Fibroblast of villous mesenchyme (primary cell): Measurements from ENCODE around the gene SMAD7. TPM values are rescaled to one million over a fixed set of nuclear protein-coding genes. Genes with fewer than 3 reads are reported as not detected.

Experiments used
- DNase-seq: peaks from one replicate; pipeline ENCODE4 v3.0.0-alpha.2; 2010; ENCODE audit warnings: low read depth
- H3K4me3 ChIP-seq: 2 replicates; pipeline ENCODE4 v1.5.1; 2011; ENCODE audit warnings: low read depth, mild to moderate bottlenecking, low read length
- total RNA-seq: library from RNA; depleted of rRNA; stranded (reverse); fragments of >200 nt; gene quantifications from 2 replicates; pipeline ENCODE4 v1.2.3, GENCODE V29; 2012
- TF ChIP-seq, protein P1 (sequence below): IDR thresholded peaks from 2 replicates; pipeline ENCODE4 v1.5.1; 2012; ENCODE audit warnings: low read depth, mild to moderate bottlenecking, low read length; ENCODE audit not compliant: insufficient read depth

The SMAD7 gene
- total RNA-seq, 1 donor, result 28.9 TPM

DNA sequence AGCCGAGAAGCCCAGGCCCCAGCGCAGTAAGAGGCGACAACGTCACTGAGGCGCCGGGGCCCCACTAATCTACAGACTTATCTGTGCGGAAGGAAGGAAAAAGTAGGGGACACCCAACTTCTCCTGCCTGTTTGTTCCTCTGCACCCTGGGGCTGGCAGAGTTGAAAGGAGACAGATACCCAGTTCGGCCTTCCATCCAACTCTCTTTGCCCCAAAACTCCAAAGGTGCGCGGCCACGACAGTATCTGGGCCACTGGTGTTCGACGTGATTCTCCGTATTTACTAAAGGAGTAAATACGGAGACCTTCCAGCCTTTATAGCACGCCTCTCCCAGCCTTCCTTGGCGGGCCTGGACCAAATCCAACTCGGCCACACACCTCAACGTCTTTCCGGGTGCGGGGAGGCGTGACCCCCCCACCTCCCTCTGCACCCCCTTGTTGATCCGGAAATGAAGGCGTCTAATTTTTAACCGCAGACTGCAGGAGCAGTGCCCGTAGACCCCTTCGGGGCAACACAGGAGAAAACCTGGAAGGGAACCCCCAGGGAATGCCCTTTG, 1.6 kb downstream of the SMAD7 start:
- DNase-seq, result peak; percentile 34
- peak overlapping the region; percentile 92 for H3K4me3 ChIP-seq
- TF ChIP-seq, protein P1, sequence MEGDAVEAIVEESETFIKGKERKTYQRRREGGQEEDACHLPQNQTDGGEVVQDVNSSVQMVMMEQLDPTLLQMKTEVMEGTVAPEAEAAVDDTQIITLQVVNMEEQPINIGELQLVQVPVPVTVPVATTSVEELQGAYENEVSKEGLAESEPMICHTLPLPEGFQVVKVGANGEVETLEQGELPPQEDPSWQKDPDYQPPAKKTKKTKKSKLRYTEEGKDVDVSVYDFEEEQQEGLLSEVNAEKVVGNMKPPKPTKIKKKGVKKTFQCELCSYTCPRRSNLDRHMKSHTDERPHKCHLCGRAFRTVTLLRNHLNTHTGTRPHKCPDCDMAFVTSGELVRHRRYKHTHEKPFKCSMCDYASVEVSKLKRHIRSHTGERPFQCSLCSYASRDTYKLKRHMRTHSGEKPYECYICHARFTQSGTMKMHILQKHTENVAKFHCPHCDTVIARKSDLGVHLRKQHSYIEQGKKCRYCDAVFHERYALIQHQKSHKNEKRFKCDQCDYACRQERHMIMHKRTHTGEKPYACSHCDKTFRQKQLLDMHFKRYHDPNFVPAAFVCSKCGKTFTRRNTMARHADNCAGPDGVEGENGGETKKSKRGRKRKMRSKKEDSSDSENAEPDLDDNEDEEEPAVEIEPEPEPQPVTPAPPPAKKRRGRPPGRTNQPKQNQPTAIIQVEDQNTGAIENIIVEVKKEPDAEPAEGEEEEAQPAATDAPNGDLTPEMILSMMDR, result no peak

DNA sequence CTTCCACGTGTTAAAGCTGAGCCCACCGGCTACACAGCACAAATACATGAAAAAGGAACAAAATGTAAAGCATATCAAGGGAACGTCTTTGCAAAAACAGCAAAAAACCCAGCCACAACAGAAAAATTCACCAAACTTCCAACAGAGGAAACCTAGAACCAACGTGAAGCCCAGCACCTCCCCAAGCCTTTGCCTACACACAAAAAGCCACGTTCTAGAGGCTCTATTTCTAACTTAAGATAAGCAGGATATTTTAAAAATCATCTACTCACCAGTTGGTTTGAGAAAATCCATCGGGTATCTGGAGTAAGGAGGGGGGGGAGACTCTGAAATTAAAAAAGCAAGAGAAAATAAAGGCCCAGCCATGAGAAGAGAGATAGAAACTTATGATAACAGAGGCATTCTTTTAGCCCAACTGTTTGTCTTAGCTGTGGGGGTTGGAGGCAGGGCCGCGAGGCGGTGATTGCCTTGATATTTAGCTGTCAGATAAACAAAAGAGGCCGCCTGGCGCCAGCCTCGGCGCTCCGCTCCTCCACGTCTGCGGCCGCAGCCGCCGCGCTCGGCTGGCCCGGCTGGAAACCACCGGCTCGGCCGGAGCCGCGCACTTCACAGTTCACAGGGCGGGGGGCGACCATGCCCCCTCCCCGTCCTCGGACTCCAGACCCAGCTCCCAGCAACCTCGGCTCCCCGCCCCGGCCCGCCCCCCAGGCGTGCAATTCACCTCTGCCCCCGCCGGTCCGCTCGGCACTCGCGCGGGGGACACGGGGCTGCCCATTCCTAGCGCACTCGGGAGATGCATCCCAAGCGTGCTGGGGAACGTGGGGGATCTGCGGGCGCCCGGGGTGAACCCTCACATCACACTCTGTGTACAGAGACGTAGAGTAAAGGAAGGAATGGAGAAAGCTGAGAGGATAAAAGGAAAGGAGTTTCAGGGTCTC, 2.4 kb downstream of the SMAD7 start:
- TF ChIP-seq, protein P1, result no peak
- peak; percentile 87 for DNase-seq
- H3K4me3 ChIP-seq, result peak overlapping the region; percentile 92

DNA sequence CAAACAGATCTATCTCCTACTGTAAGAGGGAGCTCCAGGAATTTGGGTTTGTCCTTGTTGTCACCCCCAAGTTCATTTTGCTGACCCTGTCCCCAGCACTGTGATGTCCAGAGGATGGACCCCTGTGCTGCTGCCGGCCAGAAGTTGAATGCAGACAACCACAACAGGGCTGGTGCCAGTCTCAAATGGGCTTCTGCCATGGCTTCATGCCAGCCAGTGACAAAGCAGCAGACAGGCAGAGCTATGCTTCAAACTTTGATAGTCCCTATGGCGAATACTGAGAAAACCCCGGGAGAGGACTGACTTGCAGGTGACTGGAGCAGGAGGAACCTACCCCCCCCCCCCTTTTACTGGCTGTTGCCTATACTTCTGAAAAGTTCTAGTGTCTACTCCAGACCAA, 3.2 kb downstream of the SMAD7 start:
- TF ChIP-seq, protein P1, result no peak
- H3K4me3 ChIP-seq, result peak overlapping the region; percentile 92
- DNase-seq, result peak; percentile 25

DNA sequence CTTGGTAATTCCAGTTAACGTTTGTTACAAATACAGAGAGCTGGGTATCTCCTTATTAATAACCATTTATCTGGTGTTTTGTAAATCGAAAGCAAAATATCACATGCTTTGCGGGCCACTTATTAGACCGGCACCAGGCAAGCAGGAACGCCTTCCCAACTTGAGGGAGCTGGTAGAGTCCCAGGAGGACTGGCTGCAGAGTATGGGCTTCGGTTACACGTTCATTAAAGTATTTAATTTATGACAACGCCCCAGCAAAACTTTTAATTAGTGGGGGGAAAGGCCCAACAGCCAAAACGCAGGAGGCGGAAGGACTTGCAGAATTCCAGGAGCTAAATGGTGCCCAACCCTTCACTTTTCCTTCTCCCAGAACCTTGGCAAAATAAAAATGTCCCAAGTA, 3.7 kb downstream of the SMAD7 start:
- peak overlapping the region; percentile 92 for H3K4me3 ChIP-seq
- TF ChIP-seq, protein P1, result no peak
- peak; percentile 53 for DNase-seq

DNA sequence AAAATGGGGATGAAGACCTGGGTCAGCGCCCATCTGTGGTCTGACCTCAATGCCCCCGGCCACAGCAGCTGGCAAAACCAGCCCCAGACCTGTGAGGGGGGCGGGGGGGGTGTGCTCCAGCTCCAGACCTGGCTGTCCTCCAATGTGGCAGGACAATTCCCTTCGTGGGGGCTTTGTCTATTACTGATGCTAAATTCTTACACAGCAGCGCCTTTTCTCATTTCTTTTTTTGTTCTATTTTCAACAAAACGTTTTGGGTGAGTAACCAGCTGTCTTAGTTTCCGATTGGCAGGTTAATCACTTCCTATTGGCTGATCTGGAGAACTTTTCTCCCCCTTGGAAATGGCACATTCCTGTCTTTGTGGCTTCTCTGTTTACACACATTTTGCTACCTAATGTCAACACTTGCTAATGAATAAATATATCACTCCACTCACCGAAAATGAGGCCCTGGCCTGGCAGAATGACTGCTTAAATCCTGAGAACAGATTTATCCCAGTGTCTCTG, 4.4 kb downstream of the SMAD7 start:
- peak overlapping the region; percentile 92 for H3K4me3 ChIP-seq
- TF ChIP-seq, protein P1, result no peak
- DNase-seq, result peak; percentile 86

DNA sequence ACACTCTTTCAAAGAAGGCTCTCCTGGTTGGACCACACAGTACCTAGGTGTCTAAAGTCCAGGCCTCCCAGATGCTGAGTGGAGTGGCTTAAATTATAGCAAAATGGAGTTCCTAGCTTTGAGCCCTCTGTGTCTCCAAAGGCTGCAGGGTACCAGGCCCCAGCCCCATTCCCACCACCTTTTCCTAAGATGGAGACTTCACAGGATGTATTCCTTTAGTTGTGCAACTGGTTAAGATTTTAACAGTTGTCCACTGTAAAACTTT, 4.9 kb downstream of the SMAD7 start:
- DNase-seq, result no peak
- no peak overlapping the region for H3K4me3 ChIP-seq

More for the DNA sequence above, 4.9 kb downstream of the SMAD7 start:
- TF ChIP-seq, protein P1, result no peak
